Measurements from ENCODE around the gene RTKN. TPM values are rescaled to one million over a fixed set of nuclear protein-coding genes. Genes with fewer than 3 reads are reported as not detected.
A peak's percentile ranks its signal among the peaks of the same experiment; 100 is the strongest.

Gene RTKN
- total and polyA plus RNA-seq, 2 of the 13 experiments (the other 11 are each of a cell fraction or from before 2014, with no cell fraction given), result 159 to 166 TPM

DNA sequence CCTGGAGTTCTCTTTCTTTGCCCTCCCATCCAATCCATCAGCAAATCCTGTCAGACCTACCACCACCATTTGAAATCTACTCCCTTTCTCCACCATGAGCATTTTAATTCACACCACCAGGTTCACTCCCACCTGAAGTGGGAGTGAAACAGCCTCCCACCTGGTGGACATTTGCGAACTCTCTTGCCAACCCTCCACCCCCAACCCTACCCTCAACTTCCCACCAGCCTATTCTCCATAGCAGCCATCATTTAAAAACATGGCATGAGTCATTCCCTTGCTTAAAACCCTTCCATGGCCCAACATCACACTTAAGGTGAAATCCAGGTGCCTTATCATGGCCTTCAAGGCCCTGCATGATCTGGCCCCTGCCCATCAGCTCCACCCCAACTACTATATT is 3.5 kb downstream of the RTKN start (continued):
- TF ChIP-seq ARNT (IDR thresholded peaks at IDR 0.05) (no peak), HNRNPH1 (optimal IDR thresholded peaks at IDR 0.05; ENCODE audit: low read depth, low read length) (no peak), SSRP1 (CRISPR knock-in tag; IDR thresholded peaks at IDR 0.05) (no peak; the same call in 1 of the 2 replicates), ZSCAN30 (CRISPR knock-in tag; IDR thresholded peaks at IDR 0.05) (no peak), POLR2G (IDR thresholded peaks at IDR 0.05; ENCODE audit: low read depth, low read length) (peak; percentile 21; the same call in 1 of the 2 replicates), ZSCAN21 (CRISPR knock-in tag; IDR thresholded peaks at IDR 0.05; ENCODE audit: borderline replicate concordance) (no peak), ZNF614 (CRISPR knock-in tag; IDR thresholded peaks at IDR 0.05; ENCODE audit: borderline replicate concordance) (no peak), IRX3 (CRISPR knock-in tag; IDR thresholded peaks at IDR 0.05; ENCODE audit: borderline replicate concordance, low read depth) (no peak), SRY (CRISPR knock-in tag; IDR thresholded peaks at IDR 0.05) (no peak), TEAD2 (CRISPR knock-in tag; IDR thresholded peaks at IDR 0.05) (no peak), ZNF337 (CRISPR knock-in tag; IDR thresholded peaks at IDR 0.05; ENCODE audit: borderline replicate concordance, low read depth) (no peak), RBFOX2 (IDR thresholded peaks at IDR 0.05; ENCODE audit: low read depth, low read length) (peak; percentile 45; the same call in 1 of the 2 replicates), ETV6 (CRISPR knock-in tag; conservative IDR thresholded peaks at IDR 0.05) (no peak), EHMT2 (IDR thresholded peaks at IDR 0.05; ENCODE audit: borderline replicate concordance, low read depth, low read length) (no peak), SNRNP70 (IDR thresholded peaks at IDR 0.05; ENCODE audit: low read depth, low read length) (no peak), HNRNPK (IDR thresholded peaks at IDR 0.05; ENCODE audit: low read depth, low read length, poor library complexity, severe bottlenecking) (no peak), RAD21 (CRISPR knock-in tag; IDR thresholded peaks at IDR 0.05) (0 out of 2 replicates have a peak, but pooled peaks have one; percentile 15)
- TF ChIP-seq, protein P1, sequence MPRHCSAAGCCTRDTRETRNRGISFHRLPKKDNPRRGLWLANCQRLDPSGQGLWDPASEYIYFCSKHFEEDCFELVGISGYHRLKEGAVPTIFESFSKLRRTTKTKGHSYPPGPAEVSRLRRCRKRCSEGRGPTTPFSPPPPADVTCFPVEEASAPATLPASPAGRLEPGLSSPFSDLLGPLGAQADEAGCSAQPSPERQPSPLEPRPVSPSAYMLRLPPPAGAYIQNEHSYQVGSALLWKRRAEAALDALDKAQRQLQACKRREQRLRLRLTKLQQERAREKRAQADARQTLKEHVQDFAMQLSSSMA (CRISPR knock-in tag; IDR thresholded peaks at IDR 0.05), result no peak
- TF ChIP-seq, protein P2, sequence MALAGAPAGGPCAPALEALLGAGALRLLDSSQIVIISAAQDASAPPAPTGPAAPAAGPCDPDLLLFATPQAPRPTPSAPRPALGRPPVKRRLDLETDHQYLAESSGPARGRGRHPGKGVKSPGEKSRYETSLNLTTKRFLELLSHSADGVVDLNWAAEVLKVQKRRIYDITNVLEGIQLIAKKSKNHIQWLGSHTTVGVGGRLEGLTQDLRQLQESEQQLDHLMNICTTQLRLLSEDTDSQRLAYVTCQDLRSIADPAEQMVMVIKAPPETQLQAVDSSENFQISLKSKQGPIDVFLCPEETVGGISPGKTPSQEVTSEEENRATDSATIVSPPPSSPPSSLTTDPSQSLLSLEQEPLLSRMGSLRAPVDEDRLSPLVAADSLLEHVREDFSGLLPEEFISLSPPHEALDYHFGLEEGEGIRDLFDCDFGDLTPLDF (CRISPR knock-in tag; IDR thresholded peaks at IDR 0.05), result no peak
- TF ChIP-seq, protein P3, sequence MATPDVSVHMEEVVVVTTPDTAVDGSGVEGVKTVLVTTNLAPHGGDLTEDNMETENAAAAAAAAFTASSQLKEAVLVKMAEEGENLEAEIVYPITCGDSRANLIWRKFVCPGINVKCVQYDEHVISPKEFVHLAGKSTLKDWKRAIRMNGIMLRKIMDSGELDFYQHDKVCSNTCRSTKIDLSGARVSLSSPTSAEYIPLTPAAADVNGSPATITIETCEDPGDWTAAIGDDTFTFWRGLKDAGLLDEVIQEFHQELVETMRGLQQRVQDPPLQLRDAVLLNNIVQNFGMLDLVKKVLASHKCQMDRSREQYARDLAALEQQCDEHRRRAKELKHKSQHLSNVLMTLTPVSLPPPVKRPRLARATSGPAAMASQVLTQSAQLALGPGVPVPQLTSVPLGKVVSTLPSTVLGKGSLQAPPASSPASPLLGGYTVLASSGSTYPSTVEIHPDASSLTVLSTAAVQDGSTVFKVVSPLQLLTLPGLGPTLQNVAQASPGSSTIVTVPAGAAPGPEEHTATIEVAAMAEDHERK (CRISPR knock-in tag; IDR thresholded peaks at IDR 0.05; ENCODE audit: low read depth), result no peak
- TF ChIP-seq, protein P4, sequence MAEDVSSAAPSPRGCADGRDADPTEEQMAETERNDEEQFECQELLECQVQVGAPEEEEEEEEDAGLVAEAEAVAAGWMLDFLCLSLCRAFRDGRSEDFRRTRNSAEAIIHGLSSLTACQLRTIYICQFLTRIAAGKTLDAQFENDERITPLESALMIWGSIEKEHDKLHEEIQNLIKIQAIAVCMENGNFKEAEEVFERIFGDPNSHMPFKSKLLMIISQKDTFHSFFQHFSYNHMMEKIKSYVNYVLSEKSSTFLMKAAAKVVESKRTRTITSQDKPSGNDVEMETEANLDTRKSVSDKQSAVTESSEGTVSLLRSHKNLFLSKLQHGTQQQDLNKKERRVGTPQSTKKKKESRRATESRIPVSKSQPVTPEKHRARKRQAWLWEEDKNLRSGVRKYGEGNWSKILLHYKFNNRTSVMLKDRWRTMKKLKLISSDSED (CRISPR knock-in tag; IDR thresholded peaks at IDR 0.05), result no peak
- TF ChIP-seq, protein P5, sequence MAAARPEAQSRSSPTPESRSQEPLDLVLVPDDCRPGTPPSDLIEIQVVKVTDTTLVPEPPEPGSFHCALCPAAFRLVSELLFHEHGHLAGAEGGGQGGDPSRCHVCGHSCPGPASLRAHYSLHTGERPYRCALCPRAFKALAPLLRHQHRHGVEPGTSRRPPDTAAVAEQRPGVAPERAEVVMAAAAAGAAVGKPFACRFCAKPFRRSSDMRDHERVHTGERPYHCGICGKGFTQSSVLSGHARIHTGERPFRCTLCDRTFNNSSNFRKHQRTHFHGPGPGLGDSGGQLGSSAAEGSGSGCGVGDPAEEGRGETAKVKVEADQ (CRISPR knock-in tag; IDR thresholded peaks at IDR 0.05; ENCODE audit: borderline replicate concordance), result no peak
- TF ChIP-seq, protein P6, sequence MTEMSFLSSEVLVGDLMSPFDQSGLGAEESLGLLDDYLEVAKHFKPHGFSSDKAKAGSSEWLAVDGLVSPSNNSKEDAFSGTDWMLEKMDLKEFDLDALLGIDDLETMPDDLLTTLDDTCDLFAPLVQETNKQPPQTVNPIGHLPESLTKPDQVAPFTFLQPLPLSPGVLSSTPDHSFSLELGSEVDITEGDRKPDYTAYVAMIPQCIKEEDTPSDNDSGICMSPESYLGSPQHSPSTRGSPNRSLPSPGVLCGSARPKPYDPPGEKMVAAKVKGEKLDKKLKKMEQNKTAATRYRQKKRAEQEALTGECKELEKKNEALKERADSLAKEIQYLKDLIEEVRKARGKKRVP (CRISPR knock-in tag; IDR thresholded peaks at IDR 0.05), result no peak
